GM12878 (cell line): Measurements from ENCODE around the gene CCL23. TPM values are rescaled to one million over a fixed set of nuclear protein-coding genes. Genes with fewer than 3 reads are reported as not detected.

Source experiments
- ATAC-seq: fragments of 200-7000 bp; cut with Tn5 transposase; 3 replicates; pipeline ENCODE4 v1.9.1; 2020; ENCODE audit warnings: mild to moderate bottlenecking, moderate library complexity
- BruUV-seq: library from RNA; stranded (reverse); fragments of 400-500 nt; replicated peaks from 2 replicates; lab custom pipeline; 2021; lab: Mats Ljungman, UMichigan
- CTCF ChIA-PET: fragments of 300-600 bp; sonication (Branson Sonifier 250); formaldehyde crosslinking; extraction: SDS; loops from one replicate; lab custom pipeline; 2021; ENCODE audit warnings: inconsistent platforms; lab: Yijun Ruan, JAX
- POLR2A ChIA-PET: fragments of 350-600 bp; formaldehyde crosslinking; extraction: SDS; loops from one replicate; lab custom pipeline; 2021; ENCODE audit warnings: inconsistent platforms; lab: Charles Lee
- RAD21 ChIA-PET: fragments of 300-600 bp; sonication (Branson Sonifier 250); formaldehyde crosslinking; loops from one replicate; lab custom pipeline; 2023; ENCODE audit warnings: antibody characterized with exemption; ENCODE audit not compliant: unreplicated experiment; lab: Charles Lee
- SMC1A ChIA-PET: fragments of 300-600 bp; sonication (Branson Sonifier 250); formaldehyde crosslinking; loops from one replicate; lab custom pipeline; 2023; ENCODE audit not compliant: unreplicated experiment, uncharacterized antibody; lab: Charles Lee
- DNase-seq: peaks from one replicate; pipeline ENCODE4 v3.0.0-alpha.2; 2011; ENCODE audit warnings: low read depth, low spot score
- FAIRE-seq: peaks from 3 replicates; lab custom pipeline; 2011; peaks lifted over from hg19 to GRCh38; lab: Jason Lieb, UNC
- H2AFZ ChIP-seq: 2 replicates; pipeline ENCODE4 v1.6.0; 2011; ENCODE audit warnings: low read depth, low read length, control low read depth; ENCODE audit not compliant: control insufficient read depth
- H3K27ac ChIP-seq: 2 replicates; pipeline ENCODE4 v1.5.1; 2011; ENCODE audit warnings: control low read depth; ENCODE audit not compliant: control insufficient read depth, insufficient read depth
- H3K27me3 ChIP-seq, 2 experiments: replicated peaks in 1 of 2; 2 replicates each; pipeline versions ENCODE4 v1.6.0 to v1.6.1; 2011; ENCODE audit warnings: low read length in 1 of 2; ENCODE audit not compliant: control insufficient read depth in 2 of 2, insufficient read depth in 2 of 2
- H3K36me3 ChIP-seq, 2 experiments: 2 replicates each; pipeline ENCODE4 v1.5.1; 2011; ENCODE audit warnings: low read length in 1 of 2; ENCODE audit not compliant: control insufficient read depth in 2 of 2, insufficient read depth in 2 of 2
- H3K4me1 ChIP-seq: 2 replicates; pipeline ENCODE4 v1.6.1; 2011; ENCODE audit warnings: mild to moderate bottlenecking, low read length, moderate library complexity, mixed read lengths; ENCODE audit not compliant: control insufficient read depth, insufficient read depth
- H3K4me2 ChIP-seq: 2 replicates; pipeline ENCODE4 v1.6.0; 2011; ENCODE audit warnings: control low read depth; ENCODE audit not compliant: control insufficient read depth, insufficient read depth
- H3K4me3 ChIP-seq: fragments of 200-600 bp; sonication (generic); 2 replicates; pipeline ENCODE4 v1.5.1; 2016
- H3K79me2 ChIP-seq: 2 replicates; pipeline ENCODE4 v1.6.0; 2011; ENCODE audit warnings: low read length; ENCODE audit not compliant: control insufficient read depth, insufficient read depth
- H3K9ac ChIP-seq: 2 replicates; pipeline ENCODE4 v1.8.0; 2011; ENCODE audit warnings: low read length, control low read depth, mixed read lengths; ENCODE audit not compliant: control insufficient read depth, insufficient read depth
- H3K9me3 ChIP-seq: replicated peaks from 3 replicates; pipeline ENCODE4 v1.5.1; 2011; ENCODE audit warnings: mild to moderate bottlenecking, low read length; ENCODE audit not compliant: control insufficient read depth, insufficient read depth
- H4K20me1 ChIP-seq: 2 replicates; pipeline ENCODE4 v1.6.0; 2011; ENCODE audit not compliant: control insufficient read depth, insufficient read depth
- EP300 ChIP-seq, 2 experiments: fragments of 150-350 bp in 1 of 2; IDR thresholded peaks; 2 replicates each; pipeline ENCODE4 v1.6.1; 2011 to 2012; ENCODE audit warnings: low read depth in 2 of 2, low read length in 2 of 2, borderline replicate concordance in 1 of 2, improper control_type of control experiment in 1 of 2, inconsistent platforms in 1 of 2; ENCODE audit not compliant: control insufficient read depth in 1 of 2
- IKZF2 ChIP-seq, 2 experiments: fragments of 450-650 bp; IDR thresholded peaks; 2 replicates each; pipeline ENCODE4 v1.6.1; 2017; ENCODE audit warnings: mild to moderate bottlenecking in 2 of 2, moderate library complexity in 2 of 2
- KLF5 ChIP-seq: fragments of 450-650 bp; IDR thresholded peaks from 2 replicates; pipeline ENCODE4 v1.6.1; 2014; ENCODE audit warnings: mild to moderate bottlenecking; ENCODE audit not compliant: partially characterized antibody
- MXI1 ChIP-seq: fragments of 150-350 bp; IDR thresholded peaks from 2 replicates; pipeline ENCODE4 v1.6.1; 2011; ENCODE audit warnings: low read depth, mild to moderate bottlenecking, inconsistent platforms, low read length, improper control_type of control experiment
- SMAD1 ChIP-seq: fragments of 450-650 bp; IDR thresholded peaks from 2 replicates; pipeline ENCODE4 v1.6.1; 2018; ENCODE audit warnings: mild to moderate bottlenecking, low read depth; ENCODE audit not compliant: partially characterized antibody
- TCF12 ChIP-seq: IDR thresholded peaks from 2 replicates; pipeline ENCODE4 v1.6.1; 2011; ENCODE audit warnings: low read depth, mild to moderate bottlenecking, low read length
- YBX1 ChIP-seq: fragments of 450-650 bp; IDR thresholded peaks from 2 replicates; pipeline ENCODE4 v1.6.1; 2016; ENCODE audit warnings: antibody characterized with exemption
- ZNF24 ChIP-seq: fragments of 450-650 bp; IDR thresholded peaks from 2 replicates; pipeline ENCODE4 v1.6.1; 2017; ENCODE audit warnings: antibody characterized with exemption, mild to moderate bottlenecking
- ZNF622 ChIP-seq: fragments of 450-650 bp; IDR thresholded peaks from 2 replicates; pipeline ENCODE4 v1.6.1; 2017; ENCODE audit warnings: mild to moderate bottlenecking, inconsistent platforms
- WGBS: methylation state at CpG from one replicate; pipeline ENCODE4 v1.1.6; 2016; ENCODE audit warnings: low lambda C conversion rate; ENCODE audit not compliant: insufficient replicate concordance, insufficient coverage; ENCODE audit errors: missing lambda C conversion rate; 5-methylcytosine and 5-hydroxymethylcytosine counted together
- in situ Hi-C: fragments of 300-500 bp; cut with MboI; formaldehyde crosslinking; loops from 9 replicates; pipeline ENCODE4 v1.14.3; 2018; ENCODE audit warnings: mixed read lengths
- intact Hi-C: fragments of 100-400 bp; cut with micrococcal nuclease; formaldehyde crosslinking; loops from one replicate; pipeline ENCODE4 v1.14.2; 2022; ENCODE audit not compliant: unreplicated experiment
- polyA plus RNA-seq, 11 experiments: library from polyadenylated mRNA; depleted of rRNA in 4 of 11; unstranded in 6 of 11; stranded (reverse) in 5 of 11; fragments of >200 nt; fragmentation: Nextera tagmentation in 4 of 11; fragmentation: Illumina TruSeq in 1 of 11; extraction: Ambion mirVana in 4 of 11; extraction: Trizol in 1 of 11; gene quantifications; 1 replicate in 1 of 11; 2 replicates in 10 of 11; pipeline versions ENCODE4 v1.2.1 to v1.2.3, GENCODE V29; 2011 to 2016; ENCODE audit warnings: inconsistent platforms in 2 of 11, missing spikeins in 2 of 11, low read depth in 1 of 11
- total RNA-seq, 4 experiments: library from RNA; depleted of rRNA in 3 of 4; stranded (reverse); fragments of >200 nt in 3 of 4; fragmentation: Illumina TruSeq in 1 of 4; extraction: Trizol in 1 of 4; gene quantifications; 2 replicates each; pipeline versions ENCODE4 v1.2.1 to v1.2.3, GENCODE V29; 2013 to 2021
- TF ChIP-seq, protein P1 (sequence below): fragments of 450-650 bp; IDR thresholded peaks from 2 replicates; pipeline ENCODE4 v1.6.1; 2016; ENCODE audit warnings: mild to moderate bottlenecking

Gene CCL23
- total and polyA plus RNA-seq, 10 of the 15 experiments (the other 5 are each of a cell fraction or from before 2014, with no cell fraction given): 0.15 to 0.62 (median 0.41) TPM; not detected in 6

DNA sequence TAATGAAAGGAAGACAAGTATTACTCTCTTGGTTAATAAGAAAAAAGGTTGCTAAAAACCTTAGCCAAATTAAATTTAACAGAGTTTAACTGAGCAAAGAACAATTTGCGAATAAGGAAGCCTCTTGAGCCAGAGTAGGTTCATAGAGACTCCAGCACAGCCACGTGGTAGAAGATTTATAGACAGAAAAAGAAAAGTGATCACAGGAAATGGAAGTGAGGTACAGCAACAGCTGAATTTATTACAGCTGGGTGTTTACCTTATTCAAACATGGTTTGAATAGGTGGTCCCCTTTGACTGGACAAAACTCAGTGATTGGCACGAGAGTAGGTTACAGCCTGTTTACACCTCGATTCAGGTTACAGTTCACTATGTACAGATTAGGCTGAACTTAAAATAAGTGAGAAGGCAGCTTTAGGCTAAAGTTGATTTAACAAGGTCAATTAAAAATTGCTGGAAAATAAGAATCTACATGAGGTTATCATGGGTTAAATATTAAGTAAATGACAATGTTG is 13.1 kb downstream of the CCL23 start:
- no peaks in the 10 kb centered on the region for H3K27me3 ChIP-seq
- in situ Hi-C loops: no loop called here
- SMC1A ChIA-PET: interaction anchor here (0.9 to 3.7 kb wide), 20 partner anchors 9 to 145 kb away, joined by 3 to 18 read pairs (median 6); partner anchors contain the start of genes CCL16 and CCL23
- H3K36me3 ChIP-seq: no peaks in the 10 kb centered on the region
- TF ChIP-seq EP300 (IDR thresholded peaks at IDR 0.05; ENCODE audit: borderline replicate concordance in 1 of 2, control insufficient read depth in 1 of 2, low read depth in 2 of 2, low read length in 2 of 2): no peak
- TF ChIP-seq IKZF2 (IDR thresholded peaks at IDR 0.05): no peak
- TF ChIP-seq, protein P1, sequence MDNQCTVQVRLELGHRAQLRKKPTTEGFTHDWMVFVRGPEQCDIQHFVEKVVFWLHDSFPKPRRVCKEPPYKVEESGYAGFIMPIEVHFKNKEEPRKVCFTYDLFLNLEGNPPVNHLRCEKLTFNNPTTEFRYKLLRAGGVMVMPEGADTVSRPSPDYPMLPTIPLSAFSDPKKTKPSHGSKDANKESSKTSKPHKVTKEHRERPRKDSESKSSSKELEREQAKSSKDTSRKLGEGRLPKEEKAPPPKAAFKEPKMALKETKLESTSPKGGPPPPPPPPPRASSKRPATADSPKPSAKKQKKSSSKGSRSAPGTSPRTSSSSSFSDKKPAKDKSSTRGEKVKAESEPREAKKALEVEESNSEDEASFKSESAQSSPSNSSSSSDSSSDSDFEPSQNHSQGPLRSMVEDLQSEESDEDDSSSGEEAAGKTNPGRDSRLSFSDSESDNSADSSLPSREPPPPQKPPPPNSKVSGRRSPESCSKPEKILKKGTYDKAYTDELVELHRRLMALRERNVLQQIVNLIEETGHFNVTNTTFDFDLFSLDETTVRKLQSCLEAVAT: no peak
- no peak for TF ChIP-seq YBX1
- TF ChIP-seq KLF5: no peak
- TF ChIP-seq TCF12: no peak
- no peak for TF ChIP-seq MXI1
- TF ChIP-seq SMAD1: no peak
- TF ChIP-seq ZNF24: no peak
- TF ChIP-seq ZNF622: no peak
- no peak overlapping the region for H2AFZ ChIP-seq
- FAIRE-seq (no peak), ATAC-seq (no peak), DNase-seq (no peak)
- H3K4me1 ChIP-seq: peaks cover 12% of the 10 kb centered on the region
- WGBS: 14% methylated on average over 4 of the region's 4 CpGs
- H3K9ac ChIP-seq: no peak overlapping the region
- no peak overlapping the region for H3K4me2 ChIP-seq
- H3K4me3 ChIP-seq: no peak overlapping the region
- H3K9me3 ChIP-seq: peaks cover 3% of the 10 kb centered on the region; the same call in 2 of the 3 replicates
- POLR2A ChIA-PET: interaction anchor here (1.0 to 1.3 kb wide), 2 partner anchors 9 to 29 kb away, joined by 3 to 4 read pairs; no protein-coding TSS in a partner anchor
- BruUV-seq: no TSS peak
- intact Hi-C loops: no loop called here
- no peak overlapping the region for H3K27ac ChIP-seq
- CTCF ChIA-PET: interaction anchor here (0.8 to 3.4 kb wide), 15 partner anchors 9 to 621 kb away, joined by 3 to 24 read pairs (median 4); partner anchors contain the start of gene CCL16
- H3K79me2 ChIP-seq: no peaks in the 10 kb centered on the region
- RAD21 ChIA-PET: interaction anchor here (1.1 to 2.8 kb wide), 8 partner anchors 23 to 145 kb away, joined by 3 to 16 read pairs (median 4); no protein-coding TSS in a partner anchor
- H4K20me1 ChIP-seq: no peaks in the 10 kb centered on the region
